Stimulated activated CD8-positive, alpha-beta memory T cell treated with anti-CD3 and anti-CD28 coated beads, Interleukin-4, amount 100 ng/mL, for 1 hour (primary cell): Measurements from ENCODE around the gene ZXDC.

ENCODE experiments used
- DNase-seq, 2 donors: peaks; one replicate each; pipeline ENCODE4 v3.0.0-alpha.2; 2020; ENCODE audit warnings: low read depth in 2 of 2, low spot score in 1 of 2

The ZXDC gene

GRCh38 chr3:126474498-126475412 is 936 bp downstream of the ZXDC start:
- DNase-seq = no peak

GRCh38 chr3:126473292-126474168 is 2.2 kb downstream of the ZXDC start:
- no peak for DNase-seq

GRCh38 chr3:126472277-126473006 is 3.2 kb downstream of the ZXDC start:
- no peak for DNase-seq

GRCh38 chr3:126469479-126469878 is 6.2 kb downstream of the ZXDC start:
- no peak for DNase-seq

- DNase-seq = no peak
These were observed 7.4 kb downstream of the ZXDC start for GRCh38 chr3:126468028-126468891.

GRCh38 chr3:126467611-126467955 is 8.1 kb downstream of the ZXDC start:
- DNase-seq = no peak

- no peak for DNase-seq
These were observed 8.6 kb downstream of the ZXDC start for GRCh38 chr3:126466886-126467610.

GRCh38 chr3:126465928-126466544 is 9.7 kb downstream of the ZXDC start:
- DNase-seq = no peak

GRCh38 chr3:126464997-126465396 is 10.7 kb downstream of the ZXDC start:
- DNase-seq = no peak

- DNase-seq = no peak
These were observed 11.2 kb downstream of the ZXDC start for GRCh38 chr3:126464494-126464893.

- DNase-seq = no peak
These were observed 11.6 kb downstream of the ZXDC start for GRCh38 chr3:126464093-126464492.

GRCh38 chr3:126463521-126463920 is 12.2 kb downstream of the ZXDC start:
- DNase-seq = no peak

GRCh38 chr3:126461450-126462070 is 14.1 kb downstream of the ZXDC start:
- DNase-seq = no peak

- no peak for DNase-seq
These were observed 15.3 kb downstream of the ZXDC start for GRCh38 chr3:126460381-126460780.

- DNase-seq = no peak
These were observed 15.9 kb downstream of the ZXDC start for GRCh38 chr3:126459763-126460127.

GRCh38 chr3:126459111-126459762 is 16.5 kb downstream of the ZXDC start:
- no peak for DNase-seq

GRCh38 chr3:126456766-126457388 is 18.8 kb downstream of the ZXDC start:
- no peak for DNase-seq

GRCh38 chr3:126456211-126456610 is 19.5 kb downstream of the ZXDC start:
- DNase-seq = no peak
